Diencephalon (tissue), 1 donor: Measurements from ENCODE around the gene CPZ. TPM values are rescaled to one million over a fixed set of nuclear protein-coding genes. Genes with fewer than 3 reads are reported as not detected.

Source experiments
- total RNA-seq: library from RNA; depleted of rRNA; stranded (reverse); fragments of >200 nt; gene quantifications from one replicate; pipeline ENCODE4 v1.2.3, GENCODE V29; 2014

CPZ gene
- total RNA-seq, result 1.4 TPM

GRCh38 chr4:8592366-8593263, at the start of gene CPZ:
TSS of gene CPZ (plus strand) at chr4:8592765. CDS start at chr4:8592834, 69 bp downstream.

GRCh38 chr4:8580321-8581093, 12.1 kb upstream of the CPZ start, which contains the start of gene GPR78:
TSS of gene GPR78 (plus strand) at chr4:8580392. CDS start at chr4:8580983, 591 bp downstream.

Other genes starting within 250 kb of the CPZ start
- gene ACOX3, start 152.0 kb upstream of the CPZ start, total RNA-seq, result 34.4 TPM
- gene TRMT44, start 152.0 kb upstream of the CPZ start, total RNA-seq, result 17.1 TPM
- gene GPR78, start 12.4 kb upstream of the CPZ start, total RNA-seq, result 0.23 TPM